Measurements from ENCODE around the gene CANX.
"Not testable (repeated sequence)": the region's sequence is repeated elsewhere in the genome, so short reads cannot be mapped to it uniquely, and the experiment has no call there.

The CANX gene

DNA sequence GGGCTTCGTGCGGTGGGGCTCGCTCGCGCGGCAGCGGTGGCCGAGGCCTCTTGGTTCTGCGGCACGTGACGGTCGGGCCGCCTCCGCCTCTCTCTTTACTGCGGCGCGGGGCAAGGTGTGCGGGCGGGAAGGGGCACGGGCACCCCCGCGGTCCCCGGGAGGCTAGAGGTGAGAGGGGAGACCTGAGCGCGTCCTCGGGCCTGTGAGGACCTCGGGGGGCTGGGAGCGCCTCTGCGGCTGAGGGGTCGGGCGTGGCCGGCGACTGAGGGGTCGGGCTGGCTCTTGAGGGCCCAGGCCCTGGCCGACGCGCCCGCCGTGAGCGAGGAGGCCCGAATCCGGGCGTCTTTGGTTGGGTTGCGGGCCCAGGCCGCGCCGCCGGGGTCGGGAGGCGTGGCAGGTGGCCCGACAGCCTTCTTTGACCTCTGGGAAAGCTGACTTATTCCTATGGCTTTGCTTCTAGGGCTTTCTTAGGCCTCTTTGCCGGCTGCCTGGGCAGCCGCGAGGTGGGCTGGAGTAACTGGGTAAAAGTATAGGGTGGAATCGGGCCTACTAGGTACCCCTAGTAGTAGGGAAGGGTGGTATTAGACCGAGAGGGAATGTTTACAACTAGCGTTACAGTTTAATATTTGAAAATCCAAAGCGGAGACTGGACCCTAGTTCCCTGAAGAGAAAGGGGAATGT lies at the start of gene CANX:
Gene CANX (plus strand): TSS at position 33 of the 681 bp plus-strand sequence. CDS start 6,715 bp downstream, outside the sequence.
- H3K36me3 ChIP-seq (ENCODE audit: low read depth): peaks cover 46% of the 10 kb centered on the region
- peak within 1 kb of the TSS; percentile 94 for H3K4me3 ChIP-seq (ENCODE audit: severe bottlenecking)
- no peaks in the 10 kb centered on the region for H3K27me3 ChIP-seq (ENCODE audit: insufficient read depth, poor library complexity, severe bottlenecking)
- TF ChIP-seq, protein P1, sequence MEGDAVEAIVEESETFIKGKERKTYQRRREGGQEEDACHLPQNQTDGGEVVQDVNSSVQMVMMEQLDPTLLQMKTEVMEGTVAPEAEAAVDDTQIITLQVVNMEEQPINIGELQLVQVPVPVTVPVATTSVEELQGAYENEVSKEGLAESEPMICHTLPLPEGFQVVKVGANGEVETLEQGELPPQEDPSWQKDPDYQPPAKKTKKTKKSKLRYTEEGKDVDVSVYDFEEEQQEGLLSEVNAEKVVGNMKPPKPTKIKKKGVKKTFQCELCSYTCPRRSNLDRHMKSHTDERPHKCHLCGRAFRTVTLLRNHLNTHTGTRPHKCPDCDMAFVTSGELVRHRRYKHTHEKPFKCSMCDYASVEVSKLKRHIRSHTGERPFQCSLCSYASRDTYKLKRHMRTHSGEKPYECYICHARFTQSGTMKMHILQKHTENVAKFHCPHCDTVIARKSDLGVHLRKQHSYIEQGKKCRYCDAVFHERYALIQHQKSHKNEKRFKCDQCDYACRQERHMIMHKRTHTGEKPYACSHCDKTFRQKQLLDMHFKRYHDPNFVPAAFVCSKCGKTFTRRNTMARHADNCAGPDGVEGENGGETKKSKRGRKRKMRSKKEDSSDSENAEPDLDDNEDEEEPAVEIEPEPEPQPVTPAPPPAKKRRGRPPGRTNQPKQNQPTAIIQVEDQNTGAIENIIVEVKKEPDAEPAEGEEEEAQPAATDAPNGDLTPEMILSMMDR (IDR thresholded peaks at IDR 0.05; ENCODE audit: poor library complexity, severe bottlenecking): no peak
- H3K4me1 ChIP-seq (ENCODE audit: insufficient read depth, poor library complexity, severe bottlenecking): peaks cover 10% of the 10 kb centered on the region
- DNase-seq (ENCODE audit: low spot score): no peak
- H3K9me3 ChIP-seq (ENCODE audit: severe bottlenecking): no peaks in the 10 kb centered on the region
- peak within 1 kb of the TSS; percentile 71 for H3K27ac ChIP-seq (ENCODE audit: poor library complexity, severe bottlenecking)
- ATAC-seq (ENCODE audit: low read depth): peak; percentile 0; the same call in 1 of the 3 replicates

DNA sequence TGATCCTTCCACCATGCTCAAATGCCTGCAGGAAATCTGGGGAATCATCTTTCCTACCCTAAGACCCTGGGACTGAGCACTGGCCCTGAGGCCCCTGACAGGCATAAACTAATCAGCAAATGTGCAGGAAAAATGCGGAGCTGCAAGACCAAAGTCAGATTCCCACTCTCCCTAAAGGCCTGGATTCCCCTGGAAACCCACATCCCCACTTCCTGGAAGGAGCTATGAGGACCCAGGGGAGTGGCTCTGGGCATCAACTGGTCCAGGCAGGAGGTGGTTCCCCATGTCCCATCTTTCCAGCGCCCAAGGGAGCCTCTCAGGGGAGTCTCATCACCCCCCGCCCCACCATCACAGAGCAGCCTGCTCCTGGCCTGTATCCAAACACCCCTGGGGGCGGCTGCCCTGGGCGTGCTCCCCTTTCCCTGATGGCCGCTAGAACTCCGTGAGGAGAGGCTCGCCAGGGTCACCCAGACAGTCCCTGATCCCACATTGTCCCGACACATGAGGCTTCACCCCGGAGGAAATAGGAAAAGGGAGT lies 49.5 kb upstream of the CANX start:
- not testable (repeated sequence) for H3K27ac ChIP-seq (ENCODE audit: poor library complexity, severe bottlenecking); DNase-seq (ENCODE audit: low spot score); H3K4me3 ChIP-seq (ENCODE audit: severe bottlenecking); H3K4me1 ChIP-seq (ENCODE audit: insufficient read depth, poor library complexity, severe bottlenecking); H3K27me3 ChIP-seq (ENCODE audit: insufficient read depth, poor library complexity, severe bottlenecking); H3K36me3 ChIP-seq (ENCODE audit: low read depth); H3K9me3 ChIP-seq (ENCODE audit: severe bottlenecking); ATAC-seq (ENCODE audit: low read depth)

DNA sequence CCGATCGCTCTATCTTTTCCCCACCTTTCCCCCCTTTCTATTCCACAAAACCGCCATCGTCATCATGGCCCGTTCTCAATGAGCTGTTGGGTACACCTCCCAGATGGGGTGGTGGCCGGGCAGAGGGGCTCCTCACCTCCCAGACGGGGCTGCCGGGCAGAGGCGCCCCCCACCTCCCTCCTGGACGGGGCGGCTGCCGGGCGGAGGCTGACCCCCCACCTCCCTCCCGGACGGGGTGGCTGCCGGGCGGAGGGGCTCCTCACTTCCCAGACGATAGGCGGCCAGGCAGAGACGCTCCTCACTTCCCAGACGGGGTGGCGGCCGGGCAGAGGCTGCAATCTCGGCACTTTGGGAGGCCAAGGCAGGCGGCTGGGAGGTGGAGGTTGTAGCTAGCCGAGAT lies 48.5 kb upstream of the CANX start:
- H3K4me1 ChIP-seq (ENCODE audit: insufficient read depth, poor library complexity, severe bottlenecking); ATAC-seq (ENCODE audit: low read depth); H3K9me3 ChIP-seq (ENCODE audit: severe bottlenecking); H3K27me3 ChIP-seq (ENCODE audit: insufficient read depth, poor library complexity, severe bottlenecking); H3K27ac ChIP-seq (ENCODE audit: poor library complexity, severe bottlenecking); H3K36me3 ChIP-seq (ENCODE audit: low read depth); DNase-seq (ENCODE audit: low spot score); H3K4me3 ChIP-seq (ENCODE audit: severe bottlenecking): not testable (repeated sequence)

GRCh38 chr5:179653135-179653534 lies 45.6 kb upstream of the CANX start:
- not testable (repeated sequence) for ATAC-seq (ENCODE audit: low read depth); DNase-seq (ENCODE audit: low spot score)

DNA sequence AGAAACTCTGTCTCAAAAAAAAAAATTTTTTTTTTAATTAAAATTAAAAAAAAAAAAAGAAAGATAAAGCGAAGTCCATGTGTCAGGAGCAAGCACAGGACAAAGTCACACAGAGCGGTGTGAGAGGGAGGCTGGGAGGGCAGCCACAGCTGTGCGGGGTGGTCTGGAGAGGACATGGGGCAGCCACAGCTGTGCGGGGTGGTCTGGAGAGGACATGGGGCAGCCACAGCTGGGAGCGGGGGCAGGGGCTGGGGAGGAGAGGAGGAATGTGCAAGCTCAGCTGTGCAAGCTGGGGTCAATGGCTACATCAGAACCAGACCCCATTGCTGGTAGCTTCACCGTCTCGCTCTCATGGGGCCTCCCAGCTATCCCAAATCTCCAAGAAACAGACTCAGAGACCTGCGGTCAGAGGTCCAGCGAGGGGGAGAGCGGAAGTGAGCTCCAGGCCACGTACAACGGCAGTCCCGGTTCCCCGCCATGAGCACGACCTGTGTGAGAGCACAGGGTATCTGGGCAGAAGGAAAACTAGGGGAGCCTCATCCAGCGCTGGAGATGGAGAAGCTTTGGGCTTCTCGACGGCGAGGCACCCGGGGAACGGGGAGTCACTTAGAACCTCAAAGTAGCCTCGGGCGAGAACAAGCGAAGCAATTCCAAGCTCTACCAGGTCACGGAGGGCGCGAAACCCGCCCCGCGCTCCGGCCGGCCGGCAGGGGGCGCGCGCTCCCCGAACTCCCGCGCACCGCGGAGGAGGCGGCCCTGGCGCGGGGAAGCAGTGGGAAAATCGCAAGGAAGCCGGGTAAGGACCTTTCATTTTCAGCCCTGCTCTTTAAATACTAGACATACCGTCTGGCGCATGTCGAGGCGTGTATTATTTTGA lies 41.2 kb upstream of the CANX start:
- peak; percentile 93 for ATAC-seq (ENCODE audit: low read depth)
- DNase-seq (ENCODE audit: low spot score); H3K9me3 ChIP-seq (ENCODE audit: severe bottlenecking); H3K4me3 ChIP-seq (ENCODE audit: severe bottlenecking); H3K4me1 ChIP-seq (ENCODE audit: insufficient read depth, poor library complexity, severe bottlenecking); H3K27me3 ChIP-seq (ENCODE audit: insufficient read depth, poor library complexity, severe bottlenecking); H3K27ac ChIP-seq (ENCODE audit: poor library complexity, severe bottlenecking); H3K36me3 ChIP-seq (ENCODE audit: low read depth): not testable (repeated sequence)

More at GRCh38 chr5:179653135-179653534, 45.6 kb upstream of the CANX start:
- not testable (repeated sequence) for H3K27me3 ChIP-seq (ENCODE audit: insufficient read depth, poor library complexity, severe bottlenecking); H3K27ac ChIP-seq (ENCODE audit: poor library complexity, severe bottlenecking); H3K4me3 ChIP-seq (ENCODE audit: severe bottlenecking); H3K4me1 ChIP-seq (ENCODE audit: insufficient read depth, poor library complexity, severe bottlenecking); H3K36me3 ChIP-seq (ENCODE audit: low read depth); H3K9me3 ChIP-seq (ENCODE audit: severe bottlenecking)

GRCh38 chr5:179658179-179658856 lies 40.4 kb upstream of the CANX start:
- peak; percentile 67 for ATAC-seq (ENCODE audit: low read depth)
- H3K4me3 ChIP-seq (ENCODE audit: severe bottlenecking): peak overlapping the region; percentile 48
- not testable (repeated sequence) for H3K4me1 ChIP-seq (ENCODE audit: insufficient read depth, poor library complexity, severe bottlenecking); H3K36me3 ChIP-seq (ENCODE audit: low read depth); H3K9me3 ChIP-seq (ENCODE audit: severe bottlenecking); H3K27me3 ChIP-seq (ENCODE audit: insufficient read depth, poor library complexity, severe bottlenecking); DNase-seq (ENCODE audit: low spot score)
- peak overlapping the region; percentile 15 for H3K27ac ChIP-seq (ENCODE audit: poor library complexity, severe bottlenecking)
- TF ChIP-seq, protein P1 (IDR thresholded peaks at IDR 0.05; ENCODE audit: poor library complexity, severe bottlenecking): peak; percentile 26

DNA sequence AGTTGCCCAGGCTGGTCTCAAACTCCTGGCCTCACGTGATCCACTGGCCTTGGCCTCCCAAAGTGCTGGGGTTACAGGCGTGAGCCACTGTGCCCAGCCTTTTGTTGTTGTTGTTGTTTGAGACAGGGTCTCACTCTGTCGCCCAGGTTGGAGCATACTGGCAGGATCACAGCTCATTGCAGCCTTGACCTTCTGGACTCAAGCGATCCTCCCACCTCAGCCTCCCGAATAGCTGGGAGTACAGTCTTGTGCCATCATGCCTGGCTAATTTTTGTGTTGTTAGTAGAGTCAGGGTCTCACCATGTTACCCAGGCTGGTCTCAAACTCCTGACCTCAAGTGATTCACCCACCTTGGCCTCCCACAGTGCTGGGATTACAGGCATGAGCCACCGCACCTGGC lies 37.1 kb upstream of the CANX start:
- not testable (repeated sequence) for H3K4me1 ChIP-seq (ENCODE audit: insufficient read depth, poor library complexity, severe bottlenecking); DNase-seq (ENCODE audit: low spot score); H3K27ac ChIP-seq (ENCODE audit: poor library complexity, severe bottlenecking); H3K9me3 ChIP-seq (ENCODE audit: severe bottlenecking); H3K4me3 ChIP-seq (ENCODE audit: severe bottlenecking); ATAC-seq (ENCODE audit: low read depth); H3K27me3 ChIP-seq (ENCODE audit: insufficient read depth, poor library complexity, severe bottlenecking)
- H3K36me3 ChIP-seq (ENCODE audit: low read depth): peaks cover 15% of the 10 kb centered on the region

Measured in RWPE2 (cell line).